ENCODE data around the gene CFH. TPM values are rescaled to one million over a fixed set of nuclear protein-coding genes. Genes with fewer than 3 reads are reported as not detected.

The CFH gene
- total RNA-seq, 5 donors from 2014 or later (not counting 1 experiment from before 2014, with no cell fraction given): 2.0 to 11.8 (median 6.0) TPM

- Mint-ChIP-seq H3K4me3 (no peak overlapping the region), H3K9me3 (no peaks in the 10 kb centered on the region), H3K27ac (peak overlapping the region in 1 of 2 donors; percentile 8), H3K27me3 (no peaks in the 10 kb centered on the region), H3K4me1 (peaks cover 0 to 24% (median 4%) of the 10 kb centered on the region in 3 donors), H3K36me3 (no peaks in the 10 kb centered on the region)
- H3K27ac ChIP-seq (ENCODE audit: low read length): no peak overlapping the region
- POLR2A ChIA-PET: no interaction called here
- no peaks in the 10 kb centered on the region for H3K9me3 ChIP-seq
- H3K4me3 ChIP-seq (ENCODE audit: control insufficient read depth in 1 of 2, extremely low read depth in 1 of 2, low read length in 1 of 2): no peak overlapping the region
- no peaks in the 10 kb centered on the region for H3K27me3 ChIP-seq (replicated peaks in 1 of 2; ENCODE audit: control insufficient read depth in 2 of 2, extremely low read depth in 1 of 2, insufficient read depth in 2 of 2, low read length in 1 of 2)
- CTCF ChIA-PET: interaction anchor here in 1 of 2 donors (1.6 kb wide), 1 partner anchor 511 kb away, joined by 7 read pairs; no protein-coding TSS in a partner anchor
- 75% methylated on average over 1 of the region's 1 CpG for WGBS (ENCODE audit: insufficient coverage)
- ATAC-seq (replicated peaks in 1 of 4): no peak
- no peaks in the 10 kb centered on the region for H3K4me1 ChIP-seq (ENCODE audit: control insufficient read depth in 1 of 2, extremely low read depth in 1 of 2, insufficient read depth in 2 of 2, low read length in 2 of 2)
- H3K36me3 ChIP-seq (ENCODE audit: control insufficient read depth in 2 of 2, extremely low read depth in 1 of 2, insufficient read depth in 1 of 2, low read length in 1 of 2): no peaks in the 10 kb centered on the region
- DNase-seq: no peak
Measured at GRCh38 chr1:196659471-196659870, 7.6 kb downstream of the CFH start.

- Mint-ChIP-seq H3K4me3 (no peak overlapping the region), H3K27me3 (no peaks in the 10 kb centered on the region), H3K36me3 (no peaks in the 10 kb centered on the region), H3K4me1 (peaks cover 0 to 20% (median 3%) of the 10 kb centered on the region in 3 donors), H3K27ac (no peak overlapping the region), H3K9me3 (no peaks in the 10 kb centered on the region)
- 84% methylated on average over 2 of the region's 3 CpGs for WGBS (ENCODE audit: insufficient coverage)
- ATAC-seq (replicated peaks in 1 of 4) (no peak), DNase-seq (no peak)
- H3K4me3 ChIP-seq (ENCODE audit: control insufficient read depth in 1 of 2, extremely low read depth in 1 of 2, low read length in 1 of 2): no peak overlapping the region
- no peak overlapping the region for H3K27ac ChIP-seq (ENCODE audit: low read length)
- ChIA-PET CTCF (interaction anchor here in 1 of 2 donors (0.6 to 1.6 kb wide), 5 partner anchors 305 to 513 kb away, joined by 3 to 7 read pairs (median 5); no protein-coding TSS in a partner anchor), POLR2A (no interaction called here)
- no peaks in the 10 kb centered on the region for H3K27me3 ChIP-seq (replicated peaks in 1 of 2; ENCODE audit: control insufficient read depth in 2 of 2, extremely low read depth in 1 of 2, insufficient read depth in 2 of 2, low read length in 1 of 2)
- H3K4me1 ChIP-seq (ENCODE audit: control insufficient read depth in 1 of 2, extremely low read depth in 1 of 2, insufficient read depth in 2 of 2, low read length in 2 of 2): no peaks in the 10 kb centered on the region
- no peaks in the 10 kb centered on the region for H3K36me3 ChIP-seq (ENCODE audit: control insufficient read depth in 2 of 2, extremely low read depth in 1 of 2, insufficient read depth in 1 of 2, low read length in 1 of 2)
- H3K9me3 ChIP-seq: no peaks in the 10 kb centered on the region
Measured at GRCh38 chr1:196660272-196660671, 8.4 kb downstream of the CFH start.

- ATAC-seq (replicated peaks in 1 of 4) (peak in 1 of 4 experiments; percentile 54), DNase-seq (peak in 1 of 35 experiments; percentile 50)
- H3K27ac ChIP-seq (ENCODE audit: low read length): no peak overlapping the region
- ChIA-PET CTCF (interaction anchor here in 1 of 2 donors (0.6 to 1.6 kb wide), 5 partner anchors 9 to 514 kb away, joined by 3 to 6 read pairs (median 4); partner anchors contain the start of gene CFH), POLR2A (no interaction called here)
- Mint-ChIP-seq H3K4me3 (peak overlapping the region in 1 of 3 donors; percentile 25), H3K36me3 (no peaks in the 10 kb centered on the region), H3K27ac (no peak overlapping the region), H3K9me3 (no peaks in the 10 kb centered on the region), H3K4me1 (peaks cover 0 to 17% (median 0%) of the 10 kb centered on the region in 3 donors), H3K27me3 (no peaks in the 10 kb centered on the region)
- no peaks in the 10 kb centered on the region for H3K36me3 ChIP-seq (ENCODE audit: control insufficient read depth in 2 of 2, extremely low read depth in 1 of 2, insufficient read depth in 1 of 2, low read length in 1 of 2)
- no peak overlapping the region for H3K4me3 ChIP-seq (ENCODE audit: control insufficient read depth in 1 of 2, extremely low read depth in 1 of 2, low read length in 1 of 2)
- no peaks in the 10 kb centered on the region for H3K4me1 ChIP-seq (ENCODE audit: control insufficient read depth in 1 of 2, extremely low read depth in 1 of 2, insufficient read depth in 2 of 2, low read length in 2 of 2)
- no CpG with 5 or more reads among the region's 5 CpGs for WGBS (ENCODE audit: insufficient coverage)
- H3K9me3 ChIP-seq: no peaks in the 10 kb centered on the region
- no peaks in the 10 kb centered on the region for H3K27me3 ChIP-seq (replicated peaks in 1 of 2; ENCODE audit: control insufficient read depth in 2 of 2, extremely low read depth in 1 of 2, insufficient read depth in 2 of 2, low read length in 1 of 2)
Measured at GRCh38 chr1:196660852-196661251, 9.0 kb downstream of the CFH start.

GRCh38 chr1:196661345-196661744 is 9.5 kb downstream of the CFH start:
- H3K9me3 ChIP-seq: no peaks in the 10 kb centered on the region
- WGBS (ENCODE audit: insufficient coverage): no CpG with 5 or more reads among the region's 1 CpG
- H3K27me3 ChIP-seq (replicated peaks in 1 of 2; ENCODE audit: control insufficient read depth in 2 of 2, extremely low read depth in 1 of 2, insufficient read depth in 2 of 2, low read length in 1 of 2): no peaks in the 10 kb centered on the region
- Mint-ChIP-seq H3K36me3 (no peaks in the 10 kb centered on the region), H3K27ac (no peak overlapping the region), H3K27me3 (no peaks in the 10 kb centered on the region), H3K9me3 (no peaks in the 10 kb centered on the region), H3K4me3 (no peak overlapping the region), H3K4me1 (peaks cover 0 to 17% (median 0%) of the 10 kb centered on the region in 3 donors)
- CTCF ChIA-PET: interaction anchor here (0.6 to 1.6 kb wide), 7 partner anchors 10 to 514 kb away, joined by 3 to 6 read pairs (median 4); partner anchors contain the start of gene CFH (in 1 of the 2)
- H3K36me3 ChIP-seq (ENCODE audit: control insufficient read depth in 2 of 2, extremely low read depth in 1 of 2, insufficient read depth in 1 of 2, low read length in 1 of 2): no peaks in the 10 kb centered on the region
- no peak overlapping the region for H3K27ac ChIP-seq (ENCODE audit: low read length)
- H3K4me1 ChIP-seq (ENCODE audit: control insufficient read depth in 1 of 2, extremely low read depth in 1 of 2, insufficient read depth in 2 of 2, low read length in 2 of 2): no peaks in the 10 kb centered on the region
- H3K4me3 ChIP-seq (ENCODE audit: control insufficient read depth in 1 of 2, extremely low read depth in 1 of 2, low read length in 1 of 2): no peak overlapping the region
- POLR2A ChIA-PET: no interaction called here
- no peak for ATAC-seq (replicated peaks in 1 of 4)
- DNase-seq: no peak

DNA sequence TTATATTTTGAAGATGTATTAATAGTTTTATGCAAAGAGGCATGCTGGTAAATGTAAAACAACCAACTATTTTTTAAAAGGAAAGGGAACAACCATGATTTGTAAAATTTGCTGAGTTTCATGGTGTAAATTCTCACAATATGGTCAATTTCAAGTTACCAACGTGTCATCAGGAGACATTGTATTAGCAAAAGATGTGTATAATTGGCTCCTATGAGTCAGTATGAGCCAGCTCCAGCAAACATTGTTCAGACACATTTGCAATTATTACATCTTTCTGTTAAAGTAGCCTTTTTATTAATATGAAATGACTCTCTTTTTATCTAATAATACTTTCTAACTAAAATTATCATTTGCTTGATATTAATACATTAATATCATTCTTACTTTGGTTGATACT is 15.3 kb downstream of the CFH start:
- Mint-ChIP-seq H3K4me3 (no peak overlapping the region), H3K27ac (no peak overlapping the region), H3K9me3 (peaks cover 0 to 10% (median 0%) of the 10 kb centered on the region in 3 donors), H3K27me3 (no peaks in the 10 kb centered on the region), H3K36me3 (no peaks in the 10 kb centered on the region), H3K4me1 (no peaks in the 10 kb centered on the region)
- Histone ChIP-seq H3K4me3 (ENCODE audit: control insufficient read depth in 1 of 2, extremely low read depth in 1 of 2, low read length in 1 of 2) (no peak overlapping the region), H3K4me1 (ENCODE audit: control insufficient read depth in 1 of 2, extremely low read depth in 1 of 2, insufficient read depth in 2 of 2, low read length in 2 of 2) (no peaks in the 10 kb centered on the region), H3K27me3 (replicated peaks in 1 of 2; ENCODE audit: control insufficient read depth in 2 of 2, extremely low read depth in 1 of 2, insufficient read depth in 2 of 2, low read length in 1 of 2) (no peaks in the 10 kb centered on the region), H3K9me3 (no peaks in the 10 kb centered on the region), H3K27ac (ENCODE audit: low read length) (no peak overlapping the region), H3K36me3 (ENCODE audit: control insufficient read depth in 2 of 2, extremely low read depth in 1 of 2, insufficient read depth in 1 of 2, low read length in 1 of 2) (no peaks in the 10 kb centered on the region)
- DNase-seq (no peak), ATAC-seq (replicated peaks in 1 of 4) (no peak)
- POLR2A ChIA-PET: no interaction called here
- CTCF ChIA-PET: interaction anchor here (0.5 to 0.7 kb wide), 2 partner anchors 11 to 105 kb away, joined by 3 to 5 read pairs; no protein-coding TSS in a partner anchor
- WGBS (ENCODE audit: insufficient coverage): no CpG with 5 or more reads among the region's 1 CpG

DNA sequence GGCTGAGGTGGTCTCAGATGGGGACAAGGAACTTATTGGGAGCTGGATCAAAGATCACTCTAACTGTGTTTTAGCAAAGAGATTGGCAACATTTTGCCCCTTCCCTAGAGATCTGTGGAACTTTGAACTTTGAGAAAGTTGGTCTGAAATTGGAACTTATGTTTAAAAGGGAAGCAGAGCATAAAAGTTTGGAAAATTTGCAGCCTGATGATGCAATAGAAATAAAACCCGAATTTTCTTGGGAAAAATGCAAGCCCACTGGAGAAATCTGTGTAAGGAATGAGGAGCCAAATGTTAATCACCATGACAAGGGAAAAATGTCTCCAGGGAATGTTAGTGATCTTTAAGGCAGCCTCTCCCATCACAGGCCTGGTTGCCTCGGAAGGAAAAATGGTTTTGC is 17.2 kb downstream of the CFH start:
- ChIA-PET POLR2A (no interaction called here), CTCF (no interaction called here)
- Mint-ChIP-seq H3K4me3 (no peak overlapping the region), H3K4me1 (no peaks in the 10 kb centered on the region), H3K36me3 (no peaks in the 10 kb centered on the region), H3K27me3 (no peaks in the 10 kb centered on the region), H3K9me3 (peaks cover 0 to 10% (median 0%) of the 10 kb centered on the region in 3 donors), H3K27ac (no peak overlapping the region)
- no peaks in the 10 kb centered on the region for H3K27me3 ChIP-seq (replicated peaks in 1 of 2; ENCODE audit: control insufficient read depth in 2 of 2, extremely low read depth in 1 of 2, insufficient read depth in 2 of 2, low read length in 1 of 2)
- no peaks in the 10 kb centered on the region for H3K36me3 ChIP-seq (ENCODE audit: control insufficient read depth in 2 of 2, extremely low read depth in 1 of 2, insufficient read depth in 1 of 2, low read length in 1 of 2)
- no peaks in the 10 kb centered on the region for H3K4me1 ChIP-seq (ENCODE audit: control insufficient read depth in 1 of 2, extremely low read depth in 1 of 2, insufficient read depth in 2 of 2, low read length in 2 of 2)
- no peaks in the 10 kb centered on the region for H3K9me3 ChIP-seq
- no peak overlapping the region for H3K27ac ChIP-seq (ENCODE audit: low read length)
- ATAC-seq (replicated peaks in 1 of 4): no peak
- no peak for DNase-seq
- no peak overlapping the region for H3K4me3 ChIP-seq (ENCODE audit: control insufficient read depth in 1 of 2, extremely low read depth in 1 of 2, low read length in 1 of 2)
- 48% methylated on average over 2 of the region's 2 CpGs for WGBS (ENCODE audit: insufficient coverage)

DNA sequence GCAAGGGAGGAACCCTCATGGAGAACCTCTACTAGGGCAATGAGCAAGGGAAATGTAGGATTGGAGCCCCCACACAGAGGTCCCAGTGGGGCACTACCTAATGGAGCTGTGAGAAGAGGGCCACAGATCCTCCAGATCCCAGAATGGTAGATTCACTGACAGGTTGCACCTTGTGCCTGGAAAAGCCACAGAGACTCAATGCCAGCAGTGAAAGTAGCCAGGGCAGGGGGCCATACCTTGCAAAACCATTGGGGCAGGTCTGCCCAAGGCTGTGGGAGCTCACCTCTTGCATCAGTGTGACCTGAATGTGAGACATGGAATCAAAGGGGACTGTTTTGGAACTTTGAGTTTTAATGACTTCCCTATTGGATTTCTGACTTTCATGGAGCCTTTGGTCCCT is 17.9 kb downstream of the CFH start:
- POLR2A ChIA-PET: no interaction called here
- Mint-ChIP-seq H3K4me1 (no peaks in the 10 kb centered on the region), H3K9me3 (peaks cover 0 to 10% (median 0%) of the 10 kb centered on the region in 3 donors), H3K4me3 (no peak overlapping the region), H3K27ac (no peak overlapping the region), H3K36me3 (no peaks in the 10 kb centered on the region), H3K27me3 (no peaks in the 10 kb centered on the region)
- Histone ChIP-seq H3K4me1 (ENCODE audit: control insufficient read depth in 1 of 2, extremely low read depth in 1 of 2, insufficient read depth in 2 of 2, low read length in 2 of 2) (no peaks in the 10 kb centered on the region), H3K27ac (ENCODE audit: low read length) (no peak overlapping the region), H3K9me3 (no peaks in the 10 kb centered on the region), H3K36me3 (ENCODE audit: control insufficient read depth in 2 of 2, extremely low read depth in 1 of 2, insufficient read depth in 1 of 2, low read length in 1 of 2) (no peaks in the 10 kb centered on the region), H3K4me3 (ENCODE audit: control insufficient read depth in 1 of 2, extremely low read depth in 1 of 2, low read length in 1 of 2) (no peak overlapping the region), H3K27me3 (replicated peaks in 1 of 2; ENCODE audit: control insufficient read depth in 2 of 2, extremely low read depth in 1 of 2, insufficient read depth in 2 of 2, low read length in 1 of 2) (no peaks in the 10 kb centered on the region)
- ATAC-seq (replicated peaks in 1 of 4): no peak
- CTCF ChIA-PET: no interaction called here
- no peak for DNase-seq
